Measurements from ENCODE around the gene PRAMEF1.
"Not testable (repeated sequence)": the region's sequence is repeated elsewhere in the genome, so short reads cannot be mapped to it uniquely, and the experiment has no call there.

GRCh38 chr1:12784729-12785128, 6.5 kb upstream of the PRAMEF1 start:
- not testable (repeated sequence) for TF ChIP-seq CTCF (conservative IDR thresholded peaks at IDR 0.05; ENCODE audit: low read depth, low read length); MAFK (IDR thresholded peaks at IDR 0.05; ENCODE audit: low read depth, low read length); SMC3 (IDR thresholded peaks at IDR 0.05; ENCODE audit: low read depth, low read length); POLR2A (IDR thresholded peaks at IDR 0.05; ENCODE audit: low read depth, low read length); RCOR1 (IDR thresholded peaks at IDR 0.05; ENCODE audit: insufficient replicate concordance, low read length)
- TF ChIP-seq, protein P1, sequence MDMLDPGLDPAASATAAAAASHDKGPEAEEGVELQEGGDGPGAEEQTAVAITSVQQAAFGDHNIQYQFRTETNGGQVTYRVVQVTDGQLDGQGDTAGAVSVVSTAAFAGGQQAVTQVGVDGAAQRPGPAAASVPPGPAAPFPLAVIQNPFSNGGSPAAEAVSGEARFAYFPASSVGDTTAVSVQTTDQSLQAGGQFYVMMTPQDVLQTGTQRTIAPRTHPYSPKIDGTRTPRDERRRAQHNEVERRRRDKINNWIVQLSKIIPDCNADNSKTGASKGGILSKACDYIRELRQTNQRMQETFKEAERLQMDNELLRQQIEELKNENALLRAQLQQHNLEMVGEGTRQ (IDR thresholded peaks at IDR 0.05; ENCODE audit: low read depth, low read length): not testable (repeated sequence)

Data from IMR-90 (cell line).